Esophagus (tissue), 2 donors: ENCODE measurements around the gene FEV. TPM values are rescaled to one million over a fixed set of nuclear protein-coding genes. Genes with fewer than 3 reads are reported as not detected.

ENCODE experiments used
- H3K27ac ChIP-seq, 2 donors: one replicate each; pipeline ENCODE4 v1.5.1; 2013; ENCODE audit warnings: low read depth in 2 of 2, mild to moderate bottlenecking in 2 of 2, inconsistent platforms in 1 of 2, low read length in 1 of 2, moderate library complexity in 1 of 2
- H3K27me3 ChIP-seq, 2 donors: one replicate each; pipeline ENCODE4 v1.6.1; 2013; ENCODE audit warnings: low read length in 2 of 2, control low read depth in 1 of 2, mild to moderate bottlenecking in 1 of 2; ENCODE audit not compliant: insufficient read depth in 2 of 2, control insufficient read depth in 1 of 2
- H3K36me3 ChIP-seq, 2 donors: one replicate each; pipeline ENCODE4 v1.6.1; 2013; ENCODE audit warnings: low read length in 1 of 2; ENCODE audit not compliant: control insufficient read depth in 2 of 2, insufficient read depth in 2 of 2
- H3K4me1 ChIP-seq, 2 donors: one replicate each; pipeline ENCODE4 v1.6.1; 2013; ENCODE audit warnings: low read length in 1 of 2; ENCODE audit not compliant: control insufficient read depth in 2 of 2, insufficient read depth in 2 of 2
- H3K4me3 ChIP-seq, 2 donors: one replicate each; pipeline ENCODE4 v1.5.1; 2013; ENCODE audit warnings: low read length in 2 of 2, mild to moderate bottlenecking in 2 of 2, low read depth in 1 of 2, moderate library complexity in 1 of 2
- H3K9me3 ChIP-seq, 2 donors: one replicate each; pipeline ENCODE4 v1.6.1; 2013; ENCODE audit warnings: mild to moderate bottlenecking in 2 of 2, low read depth in 1 of 2, low read length in 1 of 2, moderate library complexity in 1 of 2; ENCODE audit not compliant: control insufficient read depth in 2 of 2, insufficient read depth in 1 of 2
- WGBS, 2 donors: extraction: QIAGEN DNeasy Blood & Tissue Kit; methylation state at CpG; one replicate each; pipeline ENCODE4 v1.1.7; 2013; 5-methylcytosine and 5-hydroxymethylcytosine counted together
- polyA plus RNA-seq, 2 donors: library from polyadenylated mRNA; stranded (reverse); fragments of 200-250 nt; gene quantifications; one replicate each; pipeline ENCODE4 v1.2.3, GENCODE V29; 2013
- donor health status: healthy with polysubstance abuse.
- donor health status: Bipolar disorder and iron deficiency.

FEV gene
- polyA plus RNA-seq, 2 donors: not detected

GRCh38 chr2:218988164-218988563 lies 3.2 kb upstream of the FEV start:
- Histone ChIP-seq H3K9me3 (peaks cover 0 to 1% of the 10 kb centered on the region in 2 donors), H3K27ac (no peak overlapping the region), H3K36me3 (no peaks in the 10 kb centered on the region), H3K4me1 (peaks cover 3 to 4% of the 10 kb centered on the region in 2 donors), H3K4me3 (no peak overlapping the region), H3K27me3 (peaks cover 17 to 51% of the 10 kb centered on the region in 2 donors)
- WGBS, 2 donors: 44 to 47% methylated on average over 3 of the region's 3 CpGs

- no peak overlapping the region for H3K4me3 ChIP-seq
- H3K27ac ChIP-seq: no peak overlapping the region
- no peaks in the 10 kb centered on the region for H3K36me3 ChIP-seq
- 56 to 65% methylated on average over 4 of the region's 4 CpGs for WGBS, 2 donors
- peaks cover 17 to 49% of the 10 kb centered on the region in 2 donors for H3K27me3 ChIP-seq
- H3K4me1 ChIP-seq: peaks cover 11 to 13% of the 10 kb centered on the region in 2 donors
- peaks cover 0 to 4% of the 10 kb centered on the region in 2 donors for H3K9me3 ChIP-seq
Measured at GRCh38 chr2:218986148-218986761, 1.3 kb upstream of the FEV start.

DNA sequence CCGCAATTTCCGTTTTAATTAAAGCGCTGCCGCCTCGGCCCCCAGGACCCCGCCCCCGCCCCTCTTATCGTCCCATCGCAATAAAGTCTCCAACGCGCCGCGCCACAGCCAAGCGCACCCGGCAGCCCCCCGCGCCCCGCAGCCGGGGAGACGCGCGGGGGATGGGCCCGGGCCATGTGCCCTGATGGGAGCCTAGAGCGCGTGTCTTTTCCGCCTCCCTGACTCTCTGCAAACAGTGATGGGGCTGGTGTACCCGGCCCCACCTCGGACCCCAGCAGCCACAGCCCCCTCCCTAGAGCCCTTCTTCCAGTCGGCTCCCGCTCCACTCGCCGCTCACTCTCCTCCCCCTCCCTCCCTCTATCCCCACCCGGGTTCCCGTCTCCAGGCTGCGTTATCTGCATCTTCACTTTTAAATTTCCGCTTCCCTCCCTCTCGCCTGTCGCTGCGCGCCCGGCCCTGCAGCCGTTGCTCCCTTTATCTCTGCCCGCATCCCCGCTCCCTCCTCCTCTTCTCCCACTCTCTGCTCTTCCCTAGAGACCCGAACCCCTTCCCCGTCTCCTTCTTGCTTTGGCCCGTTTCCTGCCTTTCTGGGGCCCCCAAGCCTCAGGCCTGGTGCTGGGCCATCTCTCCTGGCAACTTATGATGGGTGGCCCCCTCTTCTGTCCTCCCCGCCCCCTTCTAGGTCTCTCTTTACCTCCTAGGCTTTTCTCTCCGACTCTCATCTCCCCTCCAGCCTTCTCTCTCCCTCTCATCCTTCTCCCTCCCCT lies 524 bp upstream of the FEV start:
- H3K4me1 ChIP-seq: peaks cover 13 to 14% of the 10 kb centered on the region in 2 donors
- peaks cover 0 to 4% of the 10 kb centered on the region in 2 donors for H3K9me3 ChIP-seq
- WGBS, 2 donors: 8 to 10% methylated on average over 46 to 49 of the region's 49 CpGs
- H3K4me3 ChIP-seq: no peak overlapping the region
- no peaks in the 10 kb centered on the region for H3K36me3 ChIP-seq
- H3K27ac ChIP-seq: no peak overlapping the region
- peaks cover 14 to 49% of the 10 kb centered on the region in 2 donors for H3K27me3 ChIP-seq

- Histone ChIP-seq H3K4me1 (peaks cover 13 to 14% of the 10 kb centered on the region in 2 donors), H3K4me3 (no peak overlapping the region), H3K9me3 (peaks cover 0 to 4% of the 10 kb centered on the region in 2 donors), H3K36me3 (no peaks in the 10 kb centered on the region), H3K27ac (no peak overlapping the region), H3K27me3 (peaks cover 14 to 49% of the 10 kb centered on the region in 2 donors)
- 1% methylated on average over 48 to 50 of the region's 50 CpGs for WGBS, 2 donors
Measured at GRCh38 chr2:218984239-218985020, 554 bp downstream of the FEV start.

DNA sequence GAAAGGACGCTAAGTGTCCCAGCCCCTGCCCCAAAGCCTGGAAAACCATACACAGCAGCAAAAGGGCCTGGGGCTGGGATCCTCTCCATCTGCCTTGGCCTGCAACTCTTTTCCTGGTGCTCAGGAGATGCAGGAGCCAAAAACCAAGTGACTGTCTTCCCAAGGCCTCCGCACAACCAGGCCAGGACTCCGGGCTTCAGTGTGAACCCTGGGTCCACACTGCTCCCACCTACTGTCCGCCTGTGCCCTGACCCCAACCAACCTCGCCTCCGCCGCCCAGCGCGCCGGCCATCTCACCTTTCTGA lies 1.1 kb downstream of the FEV start:
- Histone ChIP-seq H3K27me3 (peaks cover 12 to 48% of the 10 kb centered on the region in 2 donors), H3K27ac (no peak overlapping the region), H3K36me3 (no peaks in the 10 kb centered on the region), H3K4me3 (no peak overlapping the region), H3K4me1 (peaks cover 13 to 14% of the 10 kb centered on the region in 2 donors), H3K9me3 (peaks cover 0 to 4% of the 10 kb centered on the region in 2 donors)
- WGBS, 2 donors: 14 to 15% methylated on average over 9 to 10 of the region's 10 CpGs

GRCh38 chr2:218983263-218983933 lies 1.6 kb downstream of the FEV start:
- H3K4me3 ChIP-seq: no peak overlapping the region
- peaks cover 13 to 14% of the 10 kb centered on the region in 2 donors for H3K4me1 ChIP-seq
- 13 to 18% methylated on average over 23 of the region's 23 CpGs for WGBS, 2 donors

DNA sequence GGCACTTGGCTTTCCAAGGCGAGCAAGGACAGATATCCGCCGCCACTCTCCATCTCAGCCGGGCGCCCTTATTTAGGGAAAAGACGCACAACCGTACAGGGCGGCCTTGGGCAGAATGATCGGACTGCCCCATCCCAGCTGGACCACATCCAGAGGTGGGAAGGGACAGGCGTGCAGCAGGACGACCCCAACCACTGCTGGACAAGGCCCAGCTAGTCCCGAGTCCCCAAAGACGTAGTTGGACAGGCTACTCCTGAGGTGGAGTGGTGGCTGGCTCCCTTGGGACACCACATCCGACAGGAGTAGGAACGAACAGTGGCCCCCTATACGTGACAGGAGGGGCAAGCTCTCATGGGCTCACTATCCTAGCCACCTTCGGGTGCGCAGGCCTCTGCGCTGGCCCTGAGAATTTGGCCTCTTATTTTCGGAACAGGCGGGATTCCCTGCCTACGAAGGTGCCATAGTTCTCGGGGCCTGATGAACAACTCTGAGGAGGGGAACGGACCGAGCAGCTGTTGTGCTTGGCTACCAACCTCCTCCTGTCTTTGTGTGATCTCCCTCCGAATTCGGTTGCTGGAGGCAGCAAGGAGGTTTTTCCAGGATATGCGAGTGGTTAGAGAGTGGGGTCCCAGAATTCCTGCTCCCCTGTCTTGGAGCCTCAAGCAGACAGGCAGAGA lies 2.3 kb downstream of the FEV start:
- whole genome bisulfite sequencing, 2 donors: 12 to 14% methylated on average over 28 of the region's 28 CpGs
- peaks cover 0 to 2% of the 10 kb centered on the region in 2 donors for H3K9me3 ChIP-seq
- peaks cover 13 to 14% of the 10 kb centered on the region in 2 donors for H3K4me1 ChIP-seq

More at GRCh38 chr2:218983263-218983933, 1.6 kb downstream of the FEV start:
- H3K27ac ChIP-seq: no peak overlapping the region
- no peaks in the 10 kb centered on the region for H3K36me3 ChIP-seq
- peaks cover 9 to 44% of the 10 kb centered on the region in 2 donors for H3K27me3 ChIP-seq
- H3K9me3 ChIP-seq: peaks cover 0 to 2% of the 10 kb centered on the region in 2 donors

DNA sequence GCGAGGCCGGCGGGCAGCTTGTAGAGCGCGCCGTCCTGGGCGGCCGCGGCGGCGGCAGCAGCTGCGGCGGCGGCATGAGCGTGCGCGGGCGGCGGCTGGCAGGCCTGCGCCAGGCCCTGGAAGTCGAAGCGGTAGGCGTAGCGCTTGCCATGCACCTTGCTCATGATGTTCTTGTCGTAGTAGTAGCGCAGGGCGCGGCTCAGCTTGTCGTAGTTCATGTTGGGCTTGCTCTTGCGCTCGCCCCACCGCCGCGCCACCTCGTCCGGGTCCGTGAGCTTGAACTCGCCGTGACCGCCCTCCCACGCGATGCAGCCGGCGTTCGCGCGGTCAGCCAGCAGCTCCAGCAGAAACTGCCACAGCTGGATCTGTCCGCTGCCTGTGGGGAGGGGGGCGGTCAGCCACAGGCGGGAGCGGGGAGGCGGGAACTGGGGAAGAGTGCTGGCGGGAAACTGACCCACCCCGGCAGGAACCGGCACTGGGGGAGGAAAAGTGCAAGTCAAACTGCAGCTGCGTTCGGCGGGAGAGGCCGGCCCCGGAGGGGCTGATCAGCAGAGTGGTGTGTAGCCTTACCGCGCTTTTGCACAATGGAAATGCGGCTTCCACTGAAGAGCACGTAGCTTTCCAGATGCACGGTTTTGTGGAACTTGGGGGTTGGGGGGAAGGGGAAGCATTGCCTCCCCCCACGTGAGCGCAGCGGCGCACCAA lies 3.0 kb downstream of the FEV start:
- Histone ChIP-seq H3K36me3 (no peaks in the 10 kb centered on the region), H3K27me3 (peaks cover 9 to 44% of the 10 kb centered on the region in 2 donors), H3K4me3 (peak overlapping the region; percentile 31 to 32), H3K9me3 (peaks cover 0 to 2% of the 10 kb centered on the region in 2 donors), H3K27ac (no peak overlapping the region), H3K4me1 (peaks cover 13 to 14% of the 10 kb centered on the region in 2 donors)
- 1 to 2% methylated on average over 67 to 69 of the region's 69 CpGs for WGBS, 2 donors

More for the DNA sequence above, 2.3 kb downstream of the FEV start:
- peak overlapping the region in 1 of 2 donors; percentile 31 for H3K4me3 ChIP-seq
- no peak overlapping the region for H3K27ac ChIP-seq
- no peaks in the 10 kb centered on the region for H3K36me3 ChIP-seq
- H3K27me3 ChIP-seq: peaks cover 9 to 44% of the 10 kb centered on the region in 2 donors
